ENCODE results near the gene SLC35B4. TPM values are rescaled to one million over a fixed set of nuclear protein-coding genes. Genes with fewer than 3 reads are reported as not detected.

SLC35B4 gene
- total RNA-seq, 1 donor from 2014 or later, result 22.0 TPM

DNA sequence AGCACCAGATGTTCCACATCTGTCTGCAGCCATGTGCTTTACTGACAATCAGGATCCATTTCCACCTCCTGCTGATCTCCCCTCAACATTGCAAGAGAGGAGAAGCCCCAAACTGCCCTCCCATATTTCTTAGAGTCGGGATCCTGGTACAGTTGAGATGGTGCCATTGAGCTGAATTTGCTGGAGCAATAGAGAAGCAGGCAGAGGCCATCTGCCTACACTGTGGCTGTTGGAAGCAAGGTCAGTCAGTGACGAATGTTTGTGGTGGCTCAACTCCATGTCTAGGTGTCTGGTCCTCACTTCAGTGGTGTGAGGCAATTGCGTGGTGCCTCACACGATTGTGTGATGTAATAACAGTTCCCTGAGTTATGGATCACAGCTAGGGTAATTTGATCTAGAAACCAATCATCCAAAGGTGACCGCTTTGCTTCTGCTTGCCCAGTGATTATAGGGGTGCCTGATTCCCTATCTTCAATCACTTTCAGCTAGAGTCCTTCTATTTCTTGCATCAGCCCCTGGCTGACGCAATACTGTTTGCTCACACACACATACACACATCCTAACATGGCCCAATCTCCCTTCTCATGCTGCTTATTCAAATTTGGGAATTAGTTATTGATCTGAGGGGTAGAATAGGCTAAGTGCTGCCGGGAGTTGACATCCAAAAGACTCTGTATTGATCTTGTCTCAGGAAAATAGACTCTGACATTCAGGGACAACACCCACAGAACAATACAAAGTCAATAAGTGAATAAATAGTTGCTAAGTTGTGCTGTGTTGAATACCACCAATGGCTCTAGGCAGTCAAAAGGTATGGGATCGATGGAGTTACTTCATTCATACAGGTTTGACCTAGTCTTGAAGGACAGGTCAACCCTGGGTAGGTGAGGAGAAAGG is 46.1 kb upstream of the SLC35B4 start:
- no peak overlapping the region for H3K27ac Mint-ChIP-seq
- ATAC-seq (ENCODE audit: low read depth), result no peak
- H3K36me3 Mint-ChIP-seq (ENCODE audit: low read depth), result no peaks in the 10 kb centered on the region
- intact Hi-C loops (cut with micrococcal nuclease), result no loop called here
- TF ChIP-seq, protein P1, sequence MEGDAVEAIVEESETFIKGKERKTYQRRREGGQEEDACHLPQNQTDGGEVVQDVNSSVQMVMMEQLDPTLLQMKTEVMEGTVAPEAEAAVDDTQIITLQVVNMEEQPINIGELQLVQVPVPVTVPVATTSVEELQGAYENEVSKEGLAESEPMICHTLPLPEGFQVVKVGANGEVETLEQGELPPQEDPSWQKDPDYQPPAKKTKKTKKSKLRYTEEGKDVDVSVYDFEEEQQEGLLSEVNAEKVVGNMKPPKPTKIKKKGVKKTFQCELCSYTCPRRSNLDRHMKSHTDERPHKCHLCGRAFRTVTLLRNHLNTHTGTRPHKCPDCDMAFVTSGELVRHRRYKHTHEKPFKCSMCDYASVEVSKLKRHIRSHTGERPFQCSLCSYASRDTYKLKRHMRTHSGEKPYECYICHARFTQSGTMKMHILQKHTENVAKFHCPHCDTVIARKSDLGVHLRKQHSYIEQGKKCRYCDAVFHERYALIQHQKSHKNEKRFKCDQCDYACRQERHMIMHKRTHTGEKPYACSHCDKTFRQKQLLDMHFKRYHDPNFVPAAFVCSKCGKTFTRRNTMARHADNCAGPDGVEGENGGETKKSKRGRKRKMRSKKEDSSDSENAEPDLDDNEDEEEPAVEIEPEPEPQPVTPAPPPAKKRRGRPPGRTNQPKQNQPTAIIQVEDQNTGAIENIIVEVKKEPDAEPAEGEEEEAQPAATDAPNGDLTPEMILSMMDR (IDR thresholded peaks at IDR 0.05), result no peak
- H3K9me3 Mint-ChIP-seq, result no peaks in the 10 kb centered on the region
- peaks cover 13% of the 10 kb centered on the region for H3K27me3 Mint-ChIP-seq
- ChIA-PET POLR2A (no interaction called here), CTCF (no interaction called here)
- DNase-seq, result no peak
- H3K4me3 Mint-ChIP-seq, result no peak overlapping the region
- no peaks in the 10 kb centered on the region for H3K4me1 Mint-ChIP-seq

DNA sequence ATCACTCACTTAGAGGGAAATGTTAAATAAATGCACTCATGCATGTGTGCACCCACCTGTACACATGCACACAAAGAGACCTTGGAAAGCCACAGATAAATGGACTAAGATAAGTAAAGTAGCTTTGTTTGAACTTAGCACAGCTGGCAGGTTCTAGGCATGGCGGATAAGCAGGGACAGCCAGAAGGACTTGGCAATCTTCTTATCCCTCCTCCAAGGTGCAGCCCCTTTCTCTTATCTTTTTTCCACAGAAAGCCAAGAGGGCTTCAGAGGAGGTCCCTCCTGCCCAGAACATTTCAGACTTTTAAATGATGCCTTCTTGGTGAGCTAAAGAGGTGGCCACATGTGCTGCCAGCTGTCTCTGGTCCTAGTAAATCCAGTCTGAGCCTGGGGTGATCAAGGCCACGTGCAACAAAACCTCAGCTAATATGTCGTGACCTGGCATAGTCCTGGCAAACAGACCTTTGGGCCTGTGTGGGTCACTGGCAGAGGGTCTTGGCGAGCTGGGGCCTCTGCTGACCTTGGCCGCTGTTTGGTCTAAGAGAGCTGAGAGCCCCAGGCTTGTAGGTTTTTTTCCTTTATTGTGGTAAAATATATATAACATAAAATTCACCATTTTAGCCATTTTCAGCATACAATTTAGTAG is 43.2 kb upstream of the SLC35B4 start:
- peaks cover 9% of the 10 kb centered on the region for H3K27me3 Mint-ChIP-seq
- no peak overlapping the region for H3K27ac Mint-ChIP-seq
- H3K36me3 Mint-ChIP-seq (ENCODE audit: low read depth), result no peaks in the 10 kb centered on the region
- intact Hi-C loops (cut with micrococcal nuclease), result no loop called here
- H3K4me1 Mint-ChIP-seq, result no peaks in the 10 kb centered on the region
- POLR2A ChIA-PET, result no interaction called here
- H3K9me3 Mint-ChIP-seq, result no peaks in the 10 kb centered on the region
- TF ChIP-seq, protein P1 (IDR thresholded peaks at IDR 0.05), result no peak
- CTCF ChIA-PET, result no interaction called here
- H3K4me3 Mint-ChIP-seq, result no peak overlapping the region
- DNase-seq (no peak), ATAC-seq (ENCODE audit: low read depth) (no peak)

- no peaks in the 10 kb centered on the region for H3K36me3 Mint-ChIP-seq (ENCODE audit: low read depth)
- no peaks in the 10 kb centered on the region for H3K9me3 Mint-ChIP-seq
- no peaks in the 10 kb centered on the region for H3K4me1 Mint-ChIP-seq
- DNase-seq, result no peak
- POLR2A ChIA-PET, result no interaction called here
- CTCF ChIA-PET, result interaction anchor here (0.5 to 1.8 kb wide), 4 partner anchors 8 to 216 kb away, joined by 3 to 6 read pairs (median 4); partner anchors contain the start of gene SLC35B4
- no peak overlapping the region for H3K27ac Mint-ChIP-seq
- no peak for ATAC-seq (ENCODE audit: low read depth)
- peaks cover 4% of the 10 kb centered on the region for H3K27me3 Mint-ChIP-seq
- H3K4me3 Mint-ChIP-seq, result no peak overlapping the region
- intact Hi-C loops (cut with micrococcal nuclease), result no loop called here
- TF ChIP-seq, protein P1 (IDR thresholded peaks at IDR 0.05), result no peak
These were observed 40.8 kb upstream of the SLC35B4 start for GRCh38 chr7:134357486-134357885.

- Mint-ChIP-seq H3K27me3 (peaks cover 8% of the 10 kb centered on the region), H3K4me3 (no peak overlapping the region), H3K27ac (no peak overlapping the region), H3K9me3 (no peaks in the 10 kb centered on the region), H3K4me1 (no peaks in the 10 kb centered on the region), H3K36me3 (ENCODE audit: low read depth) (no peaks in the 10 kb centered on the region)
- CTCF ChIA-PET, result interaction anchor here (1.8 kb wide), 1 partner anchor 215 kb away, joined by 6 read pairs; no protein-coding TSS in a partner anchor
- intact Hi-C loops (cut with micrococcal nuclease), result no loop called here
- POLR2A ChIA-PET, result no interaction called here
- DNase-seq (no peak), ATAC-seq (ENCODE audit: low read depth) (no peak)
- TF ChIP-seq, protein P1 (IDR thresholded peaks at IDR 0.05), result no peak
These were observed 39.7 kb upstream of the SLC35B4 start for GRCh38 chr7:134356421-134356936.

DNA sequence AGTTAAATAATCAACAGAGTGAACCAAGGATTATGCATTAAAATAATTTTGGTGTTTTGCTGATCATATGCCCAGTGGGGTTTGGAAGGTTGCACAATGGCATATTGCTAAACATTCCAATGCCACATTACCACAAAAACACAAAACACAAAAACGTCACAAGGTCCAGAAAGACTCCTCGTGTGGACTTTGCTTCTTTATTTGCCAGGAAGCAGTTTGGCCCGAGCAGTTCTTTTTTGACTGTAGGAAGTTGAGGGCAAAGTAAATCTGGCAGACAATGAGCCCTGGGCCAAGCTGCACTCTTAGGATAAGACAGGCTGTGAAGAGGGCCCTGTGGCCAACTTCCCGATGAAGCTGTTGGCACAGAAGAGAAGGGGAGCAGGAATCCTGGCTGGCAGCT is 39.2 kb upstream of the SLC35B4 start:
- TF ChIP-seq, protein P1 (IDR thresholded peaks at IDR 0.05), result no peak
- ChIA-PET POLR2A (no interaction called here), CTCF (no interaction called here)
- H3K4me3 Mint-ChIP-seq, result no peak overlapping the region
- peaks cover 11% of the 10 kb centered on the region for H3K27me3 Mint-ChIP-seq
- no peaks in the 10 kb centered on the region for H3K4me1 Mint-ChIP-seq
- H3K9me3 Mint-ChIP-seq, result no peaks in the 10 kb centered on the region
- ATAC-seq (ENCODE audit: low read depth), result no peak
- no peak overlapping the region for H3K27ac Mint-ChIP-seq
- intact Hi-C loops (cut with micrococcal nuclease), result no loop called here
- no peaks in the 10 kb centered on the region for H3K36me3 Mint-ChIP-seq (ENCODE audit: low read depth)
- no peak for DNase-seq

All from activated B cell treated with CpG ODN at 0.5 μM for 24 hours (primary cell).